ENCODE results near the gene ALG9.

The ALG9 gene

DNA sequence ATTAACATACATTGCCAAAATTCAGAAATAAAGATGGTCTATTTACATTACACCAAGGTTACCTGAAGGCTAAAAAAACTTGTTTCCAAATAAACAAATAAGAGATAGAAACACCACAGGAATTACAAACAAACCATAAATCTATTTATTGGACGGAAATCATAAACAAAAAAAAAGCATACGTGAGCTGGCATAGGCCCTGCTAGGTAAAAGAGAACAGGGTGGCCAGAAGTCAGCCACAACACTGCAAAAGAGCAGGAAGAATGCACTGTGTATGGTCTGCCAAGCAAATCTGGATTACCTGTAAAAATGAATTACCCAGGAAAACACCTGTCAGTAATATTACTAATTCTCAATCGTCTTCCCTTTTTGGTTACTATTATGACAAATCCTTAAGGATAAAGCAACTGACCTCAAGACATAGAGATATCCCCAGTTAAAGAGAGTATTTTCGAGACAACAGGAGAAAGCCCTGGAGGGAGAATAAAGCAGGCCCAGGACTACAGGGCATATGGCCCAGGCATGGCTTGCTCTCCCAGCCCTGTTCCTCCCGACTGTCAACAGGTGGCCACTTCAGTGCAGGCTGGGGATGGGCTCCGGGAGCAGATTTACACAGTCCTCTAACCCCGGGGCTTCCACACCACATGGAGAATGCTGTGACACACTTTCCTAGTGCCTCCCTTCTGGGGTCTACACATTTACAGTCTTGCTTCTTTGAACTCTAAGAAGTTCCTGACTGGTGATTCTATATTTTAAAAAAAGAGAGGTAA, 123.2 kb downstream of the ALG9 start:
- no peaks in the 10 kb centered on the region for H3K27me3 ChIP-seq (ENCODE audit: insufficient read depth, poor library complexity, severe bottlenecking)
- no peak for DNase-seq (ENCODE audit: low read depth in 1 of 2, low spot score in 1 of 2)
- H3K4me3 ChIP-seq (replicated peaks; ENCODE audit: insufficient read depth, low read length) = no peak overlapping the region
- no peak for TF ChIP-seq SPI1 (IDR thresholded peaks at IDR 0.05; ENCODE audit: borderline replicate concordance, low read depth)
- TF ChIP-seq POLR2AphosphoS5 (IDR thresholded peaks at IDR 0.05; ENCODE audit: low read depth) = no peak
- TF ChIP-seq, protein P1, sequence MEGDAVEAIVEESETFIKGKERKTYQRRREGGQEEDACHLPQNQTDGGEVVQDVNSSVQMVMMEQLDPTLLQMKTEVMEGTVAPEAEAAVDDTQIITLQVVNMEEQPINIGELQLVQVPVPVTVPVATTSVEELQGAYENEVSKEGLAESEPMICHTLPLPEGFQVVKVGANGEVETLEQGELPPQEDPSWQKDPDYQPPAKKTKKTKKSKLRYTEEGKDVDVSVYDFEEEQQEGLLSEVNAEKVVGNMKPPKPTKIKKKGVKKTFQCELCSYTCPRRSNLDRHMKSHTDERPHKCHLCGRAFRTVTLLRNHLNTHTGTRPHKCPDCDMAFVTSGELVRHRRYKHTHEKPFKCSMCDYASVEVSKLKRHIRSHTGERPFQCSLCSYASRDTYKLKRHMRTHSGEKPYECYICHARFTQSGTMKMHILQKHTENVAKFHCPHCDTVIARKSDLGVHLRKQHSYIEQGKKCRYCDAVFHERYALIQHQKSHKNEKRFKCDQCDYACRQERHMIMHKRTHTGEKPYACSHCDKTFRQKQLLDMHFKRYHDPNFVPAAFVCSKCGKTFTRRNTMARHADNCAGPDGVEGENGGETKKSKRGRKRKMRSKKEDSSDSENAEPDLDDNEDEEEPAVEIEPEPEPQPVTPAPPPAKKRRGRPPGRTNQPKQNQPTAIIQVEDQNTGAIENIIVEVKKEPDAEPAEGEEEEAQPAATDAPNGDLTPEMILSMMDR (IDR thresholded peaks at IDR 0.05; ENCODE audit: insufficient read depth, low read length) = no peak
- TF ChIP-seq GABPA (IDR thresholded peaks at IDR 0.05; ENCODE audit: low read depth) = no peak
- TF ChIP-seq, protein P2, sequence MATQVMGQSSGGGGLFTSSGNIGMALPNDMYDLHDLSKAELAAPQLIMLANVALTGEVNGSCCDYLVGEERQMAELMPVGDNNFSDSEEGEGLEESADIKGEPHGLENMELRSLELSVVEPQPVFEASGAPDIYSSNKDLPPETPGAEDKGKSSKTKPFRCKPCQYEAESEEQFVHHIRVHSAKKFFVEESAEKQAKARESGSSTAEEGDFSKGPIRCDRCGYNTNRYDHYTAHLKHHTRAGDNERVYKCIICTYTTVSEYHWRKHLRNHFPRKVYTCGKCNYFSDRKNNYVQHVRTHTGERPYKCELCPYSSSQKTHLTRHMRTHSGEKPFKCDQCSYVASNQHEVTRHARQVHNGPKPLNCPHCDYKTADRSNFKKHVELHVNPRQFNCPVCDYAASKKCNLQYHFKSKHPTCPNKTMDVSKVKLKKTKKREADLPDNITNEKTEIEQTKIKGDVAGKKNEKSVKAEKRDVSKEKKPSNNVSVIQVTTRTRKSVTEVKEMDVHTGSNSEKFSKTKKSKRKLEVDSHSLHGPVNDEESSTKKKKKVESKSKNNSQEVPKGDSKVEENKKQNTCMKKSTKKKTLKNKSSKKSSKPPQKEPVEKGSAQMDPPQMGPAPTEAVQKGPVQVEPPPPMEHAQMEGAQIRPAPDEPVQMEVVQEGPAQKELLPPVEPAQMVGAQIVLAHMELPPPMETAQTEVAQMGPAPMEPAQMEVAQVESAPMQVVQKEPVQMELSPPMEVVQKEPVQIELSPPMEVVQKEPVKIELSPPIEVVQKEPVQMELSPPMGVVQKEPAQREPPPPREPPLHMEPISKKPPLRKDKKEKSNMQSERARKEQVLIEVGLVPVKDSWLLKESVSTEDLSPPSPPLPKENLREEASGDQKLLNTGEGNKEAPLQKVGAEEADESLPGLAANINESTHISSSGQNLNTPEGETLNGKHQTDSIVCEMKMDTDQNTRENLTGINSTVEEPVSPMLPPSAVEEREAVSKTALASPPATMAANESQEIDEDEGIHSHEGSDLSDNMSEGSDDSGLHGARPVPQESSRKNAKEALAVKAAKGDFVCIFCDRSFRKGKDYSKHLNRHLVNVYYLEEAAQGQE (IDR thresholded peaks at IDR 0.05; ENCODE audit: insufficient replicate concordance, low read depth) = no peak
- no peak overlapping the region for H3K27ac ChIP-seq (replicated peaks)

DNA sequence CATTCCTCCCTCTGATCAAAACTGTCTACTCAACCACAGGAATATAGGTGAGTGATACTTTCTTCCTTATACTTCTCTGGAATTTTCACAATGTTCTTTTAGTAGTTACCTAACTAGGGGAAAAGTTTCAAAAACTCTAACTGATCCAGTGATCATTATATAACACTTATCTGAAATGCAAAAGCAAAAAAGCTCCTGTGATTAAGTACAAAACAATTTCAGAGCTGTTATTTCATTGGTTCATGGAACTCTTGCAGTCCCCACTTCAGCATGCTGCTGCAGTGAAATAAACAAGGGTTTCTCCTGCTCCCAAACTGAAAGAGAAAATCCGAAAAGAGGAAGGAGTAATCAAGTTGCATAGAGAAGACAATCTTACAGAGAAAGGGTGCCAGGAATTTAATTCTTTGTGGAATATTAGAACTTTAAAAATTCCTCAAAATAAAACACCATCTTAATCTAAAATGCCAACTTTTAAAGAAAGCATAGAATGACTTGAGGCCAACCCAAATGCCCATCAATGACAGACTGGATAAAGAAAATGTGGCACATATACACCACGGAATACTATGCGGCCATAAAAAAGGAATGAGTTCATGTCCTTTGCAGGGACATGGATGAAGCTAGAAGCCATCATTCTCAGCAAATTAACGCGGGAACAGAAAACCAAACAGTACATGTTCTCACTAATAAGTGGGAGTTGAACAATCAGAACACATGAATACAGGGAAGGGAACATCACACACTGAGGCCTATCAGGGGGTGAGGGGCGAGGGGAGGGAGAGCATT, 125.5 kb downstream of the ALG9 start:
- no peak for DNase-seq (ENCODE audit: low read depth in 1 of 2, low spot score in 1 of 2)
- Histone ChIP-seq H3K4me3 (replicated peaks; ENCODE audit: insufficient read depth, low read length) (no peak overlapping the region), H3K27me3 (ENCODE audit: insufficient read depth, poor library complexity, severe bottlenecking) (no peaks in the 10 kb centered on the region), H3K27ac (replicated peaks) (no peak overlapping the region)
- TF ChIP-seq, protein P2 (IDR thresholded peaks at IDR 0.05; ENCODE audit: insufficient replicate concordance, low read depth) = no peak
- no peak for TF ChIP-seq GABPA (IDR thresholded peaks at IDR 0.05; ENCODE audit: low read depth)
- TF ChIP-seq, protein P1 (IDR thresholded peaks at IDR 0.05; ENCODE audit: insufficient read depth, low read length) = no peak
- TF ChIP-seq SPI1 (IDR thresholded peaks at IDR 0.05; ENCODE audit: borderline replicate concordance, low read depth) = no peak

DNA sequence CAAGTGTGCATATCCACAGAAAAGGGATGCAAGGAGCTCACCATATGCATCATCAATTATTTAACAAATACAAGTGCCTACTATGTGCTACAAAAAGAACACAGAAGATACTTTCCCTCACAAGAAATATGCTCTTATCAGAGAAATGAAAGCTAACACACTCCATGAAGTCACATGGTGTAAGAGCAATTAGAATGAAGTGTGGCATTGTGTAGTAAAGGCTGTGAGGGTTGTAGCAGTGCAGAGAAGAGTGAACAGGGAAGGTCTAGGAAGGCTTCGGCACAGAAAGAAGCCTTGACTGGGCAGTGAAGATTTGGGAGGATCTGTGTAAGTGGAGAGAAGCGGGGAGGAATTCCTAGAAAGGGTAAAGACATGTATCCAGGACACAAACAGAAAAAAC, 127.7 kb downstream of the ALG9 start:
- DNase-seq (ENCODE audit: low read depth in 1 of 2, low spot score in 1 of 2) = no peak
- no peak overlapping the region for H3K27ac ChIP-seq (replicated peaks)
- H3K4me3 ChIP-seq (replicated peaks; ENCODE audit: insufficient read depth, low read length) = no peak overlapping the region
- TF ChIP-seq, protein P2 (IDR thresholded peaks at IDR 0.05; ENCODE audit: insufficient replicate concordance, low read depth) = no peak
- TF ChIP-seq, protein P1 (IDR thresholded peaks at IDR 0.05; ENCODE audit: insufficient read depth, low read length) = no peak
- TF ChIP-seq POLR2AphosphoS5 (IDR thresholded peaks at IDR 0.05; ENCODE audit: low read depth) = no peak
- TF ChIP-seq SPI1 (IDR thresholded peaks at IDR 0.05; ENCODE audit: borderline replicate concordance, low read depth) = no peak
- TF ChIP-seq GABPA (IDR thresholded peaks at IDR 0.05; ENCODE audit: low read depth) = no peak
- H3K27me3 ChIP-seq (ENCODE audit: insufficient read depth, poor library complexity, severe bottlenecking) = no peaks in the 10 kb centered on the region

Data from HL-60 (cell line).